Type B pancreatic cell (in vitro differentiated cells): Measurements from ENCODE around the gene WNT2B. TPM values are rescaled to one million over a fixed set of nuclear protein-coding genes. Genes with fewer than 3 reads are reported as not detected.

ENCODE experiments used
- DNase-seq: peaks from one replicate; pipeline ENCODE4 v3.0.0; 2021; ENCODE audit warnings: mixed read lengths; ENCODE audit not compliant: unreplicated experiment; ENCODE audit errors: extremely low spot score
- H3K27ac Mint-ChIP-seq: 2 replicates; pipeline ENCODE4 v1.8.0; 2021; ENCODE audit warnings: mild to moderate bottlenecking, mixed read lengths
- H3K27me3 Mint-ChIP-seq: 2 replicates; pipeline ENCODE4 v1.8.0; 2021; ENCODE audit warnings: mixed read lengths
- H3K36me3 Mint-ChIP-seq: 2 replicates; pipeline ENCODE4 v1.8.0; 2021; ENCODE audit warnings: mixed read lengths
- H3K4me1 Mint-ChIP-seq: one replicate; pipeline ENCODE4 v1.8.0; 2021; ENCODE audit warnings: mixed read lengths; ENCODE audit not compliant: unreplicated experiment
- H3K4me3 Mint-ChIP-seq: 2 replicates; pipeline ENCODE4 v1.8.0; 2021; ENCODE audit warnings: mild to moderate bottlenecking, mixed read lengths
- H3K9me3 Mint-ChIP-seq: 2 replicates; pipeline ENCODE4 v1.8.0; 2021; ENCODE audit warnings: mixed read lengths
- CTCF ChIP-seq: fragments of 200-600 bp; sonication (generic); conservative IDR thresholded peaks from 2 replicates; pipeline ENCODE4 v1.5.0; 2021; ENCODE audit warnings: antibody characterized with exemption, mild to moderate bottlenecking
- long read RNA-seq: library from polyadenylated mRNA; unstranded; transcript quantifications from one replicate; pipeline ENCODE4 v2.0.0, GENCODE V29; 2020
- total RNA-seq: library from RNA; stranded (reverse); gene quantifications from 2 replicates; pipeline ENCODE4 v1.2.1, GENCODE V29; 2021; ENCODE audit warnings: low replicate concordance

The WNT2B gene
- 2.7 and 41.0 TPM in 2 replicates for total RNA-seq
- long read RNA-seq, partial matches to known transcripts: 1 of 4 reads
- long read RNA-seq, other reads (novel, unspliced or antisense): 2 of 4 reads

- no peak for DNase-seq
- Mint-ChIP-seq H3K9me3 (no peaks in the 10 kb centered on the region), H3K4me1 (peaks cover 24% of the 10 kb centered on the region), H3K27me3 (peaks cover 86% of the 10 kb centered on the region), H3K36me3 (peaks cover 4% of the 10 kb centered on the region), H3K4me3 (peak within 1 kb of the TSS; percentile 81), H3K27ac (peak within 1 kb of the TSS; percentile 11)
- TF ChIP-seq CTCF: peak; percentile 20
These were observed at the start of gene WNT2B for GRCh38 chr1:112508278-112509004. WNT2B (plus strand) TSS chr1:112508965; CDS start chr1:112509263, 298 bp downstream.

GRCh38 chr1:112460615-112461014 is 48.1 kb upstream of the WNT2B start:
- H3K36me3 Mint-ChIP-seq: peaks cover 19% of the 10 kb centered on the region
- H3K4me3 Mint-ChIP-seq: peak overlapping the region; percentile 52
- H3K4me1 Mint-ChIP-seq: peaks cover 28% of the 10 kb centered on the region
- no peak for DNase-seq
- peak overlapping the region; percentile 94 for H3K27ac Mint-ChIP-seq
- no peak for TF ChIP-seq CTCF
- no peaks in the 10 kb centered on the region for H3K9me3 Mint-ChIP-seq
- no peaks in the 10 kb centered on the region for H3K27me3 Mint-ChIP-seq

- TF ChIP-seq CTCF: no peak
- H3K27ac Mint-ChIP-seq: peak overlapping the region; percentile 94
- H3K9me3 Mint-ChIP-seq: no peaks in the 10 kb centered on the region
- H3K4me3 Mint-ChIP-seq: peak overlapping the region; percentile 71
- no peak for DNase-seq
- H3K36me3 Mint-ChIP-seq: peaks cover 13% of the 10 kb centered on the region
- no peaks in the 10 kb centered on the region for H3K27me3 Mint-ChIP-seq
- H3K4me1 Mint-ChIP-seq: peaks cover 30% of the 10 kb centered on the region
These were observed 47.4 kb upstream of the WNT2B start for GRCh38 chr1:112461200-112461871.

- DNase-seq: no peak
- H3K4me3 Mint-ChIP-seq: no peak overlapping the region
- H3K27me3 Mint-ChIP-seq: no peaks in the 10 kb centered on the region
- H3K4me1 Mint-ChIP-seq: peaks cover 30% of the 10 kb centered on the region
- peaks cover 4% of the 10 kb centered on the region for H3K36me3 Mint-ChIP-seq
- peak overlapping the region; percentile 94 for H3K27ac Mint-ChIP-seq
- no peak for TF ChIP-seq CTCF
- H3K9me3 Mint-ChIP-seq: no peaks in the 10 kb centered on the region
These were observed 45.8 kb upstream of the WNT2B start for GRCh38 chr1:112462953-112463279.

- Mint-ChIP-seq H3K9me3 (no peaks in the 10 kb centered on the region), H3K4me1 (peaks cover 26% of the 10 kb centered on the region), H3K27me3 (no peaks in the 10 kb centered on the region), H3K36me3 (no peaks in the 10 kb centered on the region), H3K27ac (peak overlapping the region; percentile 95), H3K4me3 (peak overlapping the region; percentile 71)
- DNase-seq: peak; percentile 73
- TF ChIP-seq CTCF: no peak
These were observed 44.3 kb upstream of the WNT2B start for GRCh38 chr1:112464501-112464900.
